GM12865 (cell line): Measurements from ENCODE around the gene NGFR.

Experiments
- DNase-seq: peaks from one replicate; pipeline ENCODE4 v3.0.0; 2010; ENCODE audit warnings: low read depth
- H3K4me3 ChIP-seq: 2 replicates; pipeline ENCODE4 v1.5.1; 2011; ENCODE audit warnings: mild to moderate bottlenecking, low read depth, low read length, control low read depth
- CTCF ChIP-seq: IDR thresholded peaks from 2 replicates; pipeline ENCODE4 v1.5.1; 2011; ENCODE audit warnings: low read length, control low read depth, low read depth, inconsistent platforms; ENCODE audit not compliant: insufficient read depth; ENCODE audit errors: missing control alignments

NGFR gene

GRCh38 chr17:49469831-49470810, 25.0 kb upstream of the NGFR start:
- DNase-seq: no peak
- no peak for TF ChIP-seq CTCF
- H3K4me3 ChIP-seq: no peak overlapping the region

GRCh38 chr17:49471089-49471683, 23.9 kb upstream of the NGFR start:
- no peak overlapping the region for H3K4me3 ChIP-seq
- no peak for DNase-seq
- TF ChIP-seq CTCF: no peak

DNA sequence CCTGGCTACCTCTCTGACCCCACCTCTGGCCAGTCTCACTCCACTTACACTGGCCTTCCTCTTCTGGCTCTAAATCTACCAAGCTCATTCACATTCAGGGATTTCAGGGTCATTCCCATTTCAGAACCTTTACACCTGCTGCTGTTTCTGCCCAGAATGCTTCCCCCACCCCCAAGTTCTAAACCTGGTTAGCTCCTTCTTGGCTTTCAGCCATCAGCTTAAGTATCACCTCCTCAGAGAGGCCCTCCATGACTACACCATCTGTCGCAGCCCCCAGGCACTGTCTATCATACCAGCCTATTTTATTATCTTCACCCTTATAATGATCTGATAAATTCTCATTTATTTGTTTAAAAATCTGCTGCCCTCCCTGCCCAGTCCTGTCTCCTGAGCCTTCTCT, 23.3 kb upstream of the NGFR start:
- DNase-seq: no peak
- no peak for TF ChIP-seq CTCF
- no peak overlapping the region for H3K4me3 ChIP-seq

GRCh38 chr17:49472527-49472926, 22.6 kb upstream of the NGFR start:
- TF ChIP-seq CTCF: no peak
- H3K4me3 ChIP-seq: no peak overlapping the region

GRCh38 chr17:49473900-49474751, 21.0 kb upstream of the NGFR start:
- no peak for TF ChIP-seq CTCF
- H3K4me3 ChIP-seq: no peak overlapping the region
- peak; percentile 35 for DNase-seq

More at GRCh38 chr17:49472527-49472926, 22.6 kb upstream of the NGFR start:
- DNase-seq: no peak

DNA sequence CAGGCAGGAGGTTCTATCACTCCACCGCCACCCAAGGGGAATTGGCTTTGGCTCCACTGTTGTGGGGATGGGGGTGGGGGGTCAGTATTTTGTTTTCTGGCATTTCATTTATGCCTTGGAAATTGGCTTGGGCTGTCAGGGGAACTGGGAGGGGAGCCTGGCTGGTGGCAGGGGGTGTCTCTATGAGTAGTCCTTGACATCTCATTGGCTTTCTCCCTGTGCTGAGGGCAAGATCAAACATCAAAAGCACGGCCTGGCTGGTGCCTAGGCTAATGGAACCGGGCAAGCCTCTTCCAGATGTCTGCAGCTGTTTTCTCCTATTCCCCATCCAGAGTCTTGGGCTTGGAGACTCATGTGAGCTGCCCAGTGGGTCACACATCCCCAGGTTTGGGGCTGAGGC, 17.4 kb upstream of the NGFR start:
- no peak for DNase-seq
- H3K4me3 ChIP-seq: no peak overlapping the region
- no peak for TF ChIP-seq CTCF
